Breast epithelium (tissue), 3 donors: Measurements from ENCODE around the gene GP1BB.

Experiments
- POLR2A ChIP-seq: fragments of 450-650 bp; IDR thresholded peaks from one replicate; pipeline ENCODE4 v1.6.1; 2016; ENCODE audit warnings: antibody characterized with exemption, mild to moderate bottlenecking, moderate library complexity
- POLR2AphosphoS5 ChIP-seq, 3 donors: sonication (generic); formaldehyde crosslinking; IDR thresholded peaks; one replicate each; pipeline ENCODE4 v1.6.1; 2017; ENCODE audit warnings: antibody characterized with exemption in 3 of 3
- TF ChIP-seq, protein P1 (sequence below), 3 donors: fragments of 450-650 bp; IDR thresholded peaks; one replicate each; pipeline ENCODE4 v1.5.1; 2016 to 2017; ENCODE audit warnings: antibody characterized with exemption in 3 of 3, mild to moderate bottlenecking in 3 of 3, moderate library complexity in 3 of 3

DNA sequence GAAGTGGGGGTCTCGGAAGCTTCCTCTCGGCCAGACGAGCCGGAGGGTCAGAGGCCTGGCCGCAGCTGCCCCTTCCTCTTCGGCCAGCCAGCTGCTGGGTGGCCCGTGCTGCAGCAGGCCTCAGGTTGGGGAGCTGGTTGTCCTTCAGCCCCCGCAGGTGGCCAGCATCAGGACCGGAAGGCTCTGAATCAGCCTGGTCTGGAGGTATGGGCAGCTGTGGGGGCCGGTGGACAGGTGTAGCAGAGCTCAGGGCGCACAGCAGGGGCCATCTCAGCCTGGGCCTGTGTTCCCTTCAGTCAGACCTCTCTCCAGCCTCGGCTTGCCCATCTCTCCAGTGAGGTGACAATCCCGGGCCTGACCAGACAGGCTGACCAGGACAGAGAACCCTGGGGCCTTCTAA lies 23.4 kb downstream of the GP1BB start:
- TF ChIP-seq, protein P1, sequence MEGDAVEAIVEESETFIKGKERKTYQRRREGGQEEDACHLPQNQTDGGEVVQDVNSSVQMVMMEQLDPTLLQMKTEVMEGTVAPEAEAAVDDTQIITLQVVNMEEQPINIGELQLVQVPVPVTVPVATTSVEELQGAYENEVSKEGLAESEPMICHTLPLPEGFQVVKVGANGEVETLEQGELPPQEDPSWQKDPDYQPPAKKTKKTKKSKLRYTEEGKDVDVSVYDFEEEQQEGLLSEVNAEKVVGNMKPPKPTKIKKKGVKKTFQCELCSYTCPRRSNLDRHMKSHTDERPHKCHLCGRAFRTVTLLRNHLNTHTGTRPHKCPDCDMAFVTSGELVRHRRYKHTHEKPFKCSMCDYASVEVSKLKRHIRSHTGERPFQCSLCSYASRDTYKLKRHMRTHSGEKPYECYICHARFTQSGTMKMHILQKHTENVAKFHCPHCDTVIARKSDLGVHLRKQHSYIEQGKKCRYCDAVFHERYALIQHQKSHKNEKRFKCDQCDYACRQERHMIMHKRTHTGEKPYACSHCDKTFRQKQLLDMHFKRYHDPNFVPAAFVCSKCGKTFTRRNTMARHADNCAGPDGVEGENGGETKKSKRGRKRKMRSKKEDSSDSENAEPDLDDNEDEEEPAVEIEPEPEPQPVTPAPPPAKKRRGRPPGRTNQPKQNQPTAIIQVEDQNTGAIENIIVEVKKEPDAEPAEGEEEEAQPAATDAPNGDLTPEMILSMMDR (IDR thresholded peaks at IDR 0.05): no peak
- TF ChIP-seq POLR2A (no peak), POLR2AphosphoS5 (IDR thresholded peaks at IDR 0.05) (no peak)
